Middle frontal gyrus (tissue), 1 donor: Measurements from ENCODE around the gene MYO6.
"Not testable (repeated sequence)": the region's sequence is repeated elsewhere in the genome, so short reads cannot be mapped to it uniquely, and the experiment has no call there.

Experiments
- DNase-seq: peaks from one replicate; pipeline ENCODE4 v3.0.0-alpha.2; 2015; ENCODE audit warnings: low spot score; ENCODE audit errors: extremely low spot score

MYO6 gene

GRCh38 chr6:75884822-75885221 lies 135.8 kb downstream of the MYO6 start:
- no peak for DNase-seq

- no peak for DNase-seq
Observed at GRCh38 chr6:75892384-75892783, 143.3 kb downstream of the MYO6 start.

GRCh38 chr6:75893058-75893775 lies 144.2 kb downstream of the MYO6 start:
- DNase-seq, result peak; percentile 60

DNA sequence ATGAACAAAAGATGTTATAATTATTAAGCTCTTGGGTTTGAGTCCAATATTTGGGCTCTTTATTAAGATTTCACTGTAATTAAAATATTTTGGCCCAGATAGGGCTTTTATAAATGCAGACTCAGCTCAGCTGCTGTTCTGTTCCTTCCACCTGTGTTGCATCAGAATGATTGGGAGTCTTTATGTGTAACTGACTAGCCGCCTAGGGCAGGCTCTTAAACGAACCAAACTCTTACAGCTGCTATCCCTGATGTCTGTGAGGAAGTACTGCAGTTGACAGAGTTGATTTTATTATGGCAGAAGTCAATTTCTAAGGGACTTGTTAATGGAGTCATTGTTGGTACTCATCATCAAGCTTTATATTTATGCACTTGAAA lies 144.7 kb downstream of the MYO6 start:
- DNase-seq, result no peak

DNA sequence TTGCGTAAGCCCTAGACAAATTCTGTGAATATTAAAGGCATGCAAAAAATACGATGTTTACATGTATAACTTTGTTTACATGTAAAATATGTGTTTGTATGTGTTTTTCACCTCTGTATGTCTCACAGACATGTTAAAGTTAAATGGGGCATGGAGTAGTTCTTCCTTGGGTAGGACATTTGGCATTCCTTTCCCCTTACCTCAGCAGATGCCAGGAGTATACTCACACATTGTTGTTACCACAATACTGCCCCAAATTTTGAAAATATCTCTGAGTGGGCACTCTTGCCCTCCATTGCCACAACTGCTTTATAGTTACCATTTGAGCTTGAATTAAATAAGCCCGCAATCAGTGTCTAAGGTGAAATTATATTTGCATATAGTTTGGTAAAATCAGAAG lies 147.5 kb downstream of the MYO6 start:
- no peak for DNase-seq

DNA sequence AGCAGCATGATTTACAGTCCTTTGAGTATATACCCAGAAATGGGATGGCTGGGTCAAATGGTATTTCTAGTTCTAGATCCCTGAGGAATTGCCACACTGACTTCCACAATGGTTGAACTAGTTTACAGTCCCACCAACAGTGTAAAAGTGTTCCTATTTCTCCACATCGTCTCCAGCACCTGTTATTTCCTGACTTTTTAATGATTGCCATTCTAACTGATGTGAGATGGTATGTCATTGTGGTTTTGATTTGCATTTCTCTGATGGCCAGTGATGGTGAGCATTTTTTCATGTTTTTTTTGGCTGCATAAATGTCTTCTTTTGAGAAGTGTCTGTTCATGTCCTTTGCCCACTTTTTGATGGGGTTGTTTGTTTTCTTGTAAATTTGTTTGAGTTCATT lies 151.2 kb downstream of the MYO6 start:
- DNase-seq, result not testable (repeated sequence)

DNA sequence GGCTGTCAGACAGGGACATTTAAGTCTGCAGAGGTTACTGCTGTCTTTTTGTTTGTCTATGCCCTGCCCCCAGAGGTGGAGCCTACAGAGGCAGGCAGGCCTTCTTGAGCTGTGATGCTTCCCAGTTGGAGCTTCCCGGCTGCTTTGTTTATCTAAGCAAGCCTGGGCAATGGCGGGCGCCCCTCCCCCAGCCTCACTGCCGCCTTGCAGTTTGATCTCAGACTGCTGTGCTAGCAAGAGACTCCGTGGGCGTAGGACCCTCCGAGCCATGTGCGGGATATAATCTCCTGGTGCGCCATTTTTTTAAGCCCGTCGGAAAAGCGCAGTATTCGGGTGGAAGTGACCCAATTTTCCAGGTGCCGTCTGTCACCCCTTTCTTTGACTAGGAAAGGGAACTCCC lies 156.1 kb downstream of the MYO6 start:
- not testable (repeated sequence) for DNase-seq

GRCh38 chr6:75906871-75907270 lies 157.8 kb downstream of the MYO6 start:
- DNase-seq, result no peak

DNA sequence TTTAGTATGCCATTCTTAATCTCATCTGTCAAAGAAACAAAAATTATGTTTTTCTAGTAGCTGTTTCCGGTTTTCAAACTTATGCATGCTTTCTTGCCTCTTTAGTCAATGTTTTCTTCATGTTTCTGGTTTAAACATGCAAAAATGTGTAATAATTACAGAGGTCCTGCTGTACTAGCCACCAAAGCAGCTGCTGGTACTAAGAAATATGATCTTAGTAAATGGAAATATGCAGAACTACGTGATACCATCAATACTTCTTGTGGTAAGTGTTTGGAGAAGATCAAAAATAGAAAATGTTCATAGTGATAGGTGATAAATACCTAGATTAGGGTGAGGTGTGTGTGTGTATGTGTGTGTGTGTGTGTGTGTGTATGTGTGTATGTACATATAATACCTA lies 158.4 kb downstream of the MYO6 start:
- DNase-seq, result no peak

GRCh38 chr6:75913040-75913439 lies 164.0 kb downstream of the MYO6 start:
- no peak for DNase-seq

- DNase-seq, result no peak
Observed at GRCh38 chr6:75922226-75922625, 173.2 kb downstream of the MYO6 start.

GRCh38 chr6:75926293-75927168 lies 177.5 kb downstream of the MYO6 start:
- no peak for DNase-seq

DNA sequence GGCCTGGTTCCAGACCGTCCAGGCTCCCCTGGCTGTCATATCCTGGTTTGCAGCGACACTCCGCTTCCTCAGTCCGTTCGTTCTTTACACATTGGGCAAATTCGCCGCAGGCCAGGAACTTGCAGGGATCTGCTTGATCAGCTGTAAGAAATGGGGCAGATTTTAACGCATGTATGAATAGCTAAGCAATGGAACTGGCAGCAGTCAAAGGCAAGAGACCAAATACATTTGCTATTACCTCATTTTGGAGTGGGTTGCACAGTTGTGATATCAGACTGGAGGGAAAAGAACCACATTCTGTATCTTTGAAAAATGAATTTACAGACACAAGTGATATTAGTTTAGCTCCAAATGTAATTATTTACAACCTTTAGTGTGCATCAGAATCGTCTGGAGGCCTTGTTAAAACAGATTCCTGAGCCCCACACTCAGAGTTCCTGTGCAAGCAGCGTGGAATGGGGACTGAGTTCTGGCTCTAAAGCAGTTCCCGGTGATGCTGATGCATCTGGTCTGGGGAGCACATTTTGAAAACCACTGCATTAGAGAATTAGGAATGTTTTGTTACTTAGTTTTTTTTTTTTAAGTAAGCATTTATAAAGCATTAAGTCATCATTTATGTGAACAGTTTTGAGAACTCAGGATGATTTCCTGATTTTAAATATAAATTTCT lies 182.1 kb downstream of the MYO6 start:
- DNase-seq, result no peak

GRCh38 chr6:75932067-75932466 lies 183.0 kb downstream of the MYO6 start:
- no peak for DNase-seq

DNA sequence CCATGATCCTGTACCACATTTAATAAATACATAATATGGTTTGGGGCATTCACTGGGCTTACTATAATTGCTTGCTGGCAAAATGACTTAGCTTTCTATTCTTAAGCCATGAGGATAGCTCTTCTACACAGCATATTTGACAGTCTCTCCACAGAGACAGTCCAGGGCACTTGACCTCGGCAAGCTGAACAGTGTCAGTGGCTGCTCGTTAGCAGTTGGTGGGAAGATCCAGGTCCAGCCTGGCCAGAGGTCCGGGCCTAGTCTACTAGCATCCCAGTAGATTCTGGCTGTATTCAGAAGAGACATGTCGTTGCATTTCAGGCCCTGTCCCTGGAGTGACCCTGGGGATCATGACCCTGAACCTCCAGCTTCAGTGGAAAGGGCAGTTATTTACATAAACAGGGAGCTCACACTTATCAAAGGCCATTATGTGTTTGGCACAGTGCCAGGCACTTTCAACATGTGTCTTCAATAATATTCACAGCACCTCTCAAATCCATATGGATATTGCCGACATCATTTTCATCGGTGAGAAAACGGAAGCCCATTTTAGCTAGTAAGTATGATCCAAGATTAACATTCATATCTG lies 184.4 kb downstream of the MYO6 start:
- no peak for DNase-seq

GRCh38 chr6:75934643-75935472 lies 185.8 kb downstream of the MYO6 start:
- DNase-seq, result peak; percentile 75

DNA sequence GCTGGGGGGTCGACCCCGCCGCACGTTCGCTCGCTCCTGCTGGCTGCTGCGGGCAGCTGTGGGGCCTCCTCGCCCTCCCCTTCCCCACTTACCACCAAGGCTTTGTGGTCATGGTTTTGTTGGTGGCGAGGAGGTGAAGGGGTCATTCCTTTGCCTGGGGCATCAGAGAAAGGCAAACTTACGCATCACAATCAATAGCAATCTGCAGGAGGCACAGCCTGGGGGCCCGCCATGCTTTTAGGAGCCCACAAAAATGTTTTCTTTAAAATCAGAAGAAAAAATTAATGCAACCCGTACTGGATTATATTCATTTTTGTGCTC lies 186.4 kb downstream of the MYO6 start:
- no peak for DNase-seq

DNA sequence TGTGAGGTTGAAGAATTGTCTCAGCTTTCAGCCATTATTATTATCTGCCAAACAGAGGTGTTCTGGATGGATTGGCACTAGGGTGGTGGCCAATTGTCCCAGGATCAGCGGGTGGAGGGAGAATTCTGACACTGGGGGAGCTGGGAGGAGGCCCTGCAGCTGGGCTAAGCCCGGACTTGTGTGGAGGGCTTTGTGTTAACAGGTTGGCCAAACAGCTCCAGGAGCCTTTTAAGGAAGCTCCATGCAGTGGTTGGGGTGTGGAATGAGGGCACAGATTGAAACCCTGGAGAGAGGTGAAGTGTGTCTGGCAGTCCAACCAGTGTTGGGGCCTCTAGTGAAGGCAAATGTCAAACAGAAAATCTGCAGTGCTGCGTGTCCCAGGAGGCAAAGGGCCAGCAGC lies 187.6 kb downstream of the MYO6 start:
- DNase-seq, result no peak

DNA sequence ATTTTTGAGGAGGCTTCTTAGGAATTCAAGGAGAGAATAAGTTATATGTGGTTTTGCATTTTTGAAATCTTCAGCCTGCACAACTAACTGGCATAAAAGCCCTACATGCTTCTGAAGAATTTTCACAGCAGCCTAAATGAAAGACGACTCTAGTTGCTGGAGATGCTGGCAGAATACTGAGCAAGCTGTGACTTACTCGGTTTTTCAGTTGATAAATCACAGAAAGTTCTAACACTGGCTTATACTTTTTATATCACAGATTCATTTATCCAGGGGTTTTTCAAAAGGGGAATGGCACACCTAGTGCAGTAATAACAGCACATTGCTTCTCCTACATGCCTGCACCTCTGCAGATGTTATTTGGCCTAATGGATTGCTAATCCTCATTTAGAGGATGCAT lies 188.8 kb downstream of the MYO6 start:
- no peak for DNase-seq

GRCh38 chr6:75940564-75940963 lies 191.5 kb downstream of the MYO6 start:
- DNase-seq, result no peak

GRCh38 chr6:75941509-75941908 lies 192.5 kb downstream of the MYO6 start:
- no peak for DNase-seq
